Non-pigmented ciliary epithelial cell (primary cell): ENCODE measurements around the gene TMEM132C.

Experiments used
- DNase-seq: peaks from one replicate; pipeline ENCODE4 v3.0.0-alpha.2; 2010; ENCODE audit warnings: low read depth

TMEM132C gene

GRCh38 chr12:128667193-128667592, 400.2 kb downstream of the TMEM132C start:
- no peak for DNase-seq

GRCh38 chr12:128671528-128672042, 404.6 kb downstream of the TMEM132C start:
- no peak for DNase-seq

DNA sequence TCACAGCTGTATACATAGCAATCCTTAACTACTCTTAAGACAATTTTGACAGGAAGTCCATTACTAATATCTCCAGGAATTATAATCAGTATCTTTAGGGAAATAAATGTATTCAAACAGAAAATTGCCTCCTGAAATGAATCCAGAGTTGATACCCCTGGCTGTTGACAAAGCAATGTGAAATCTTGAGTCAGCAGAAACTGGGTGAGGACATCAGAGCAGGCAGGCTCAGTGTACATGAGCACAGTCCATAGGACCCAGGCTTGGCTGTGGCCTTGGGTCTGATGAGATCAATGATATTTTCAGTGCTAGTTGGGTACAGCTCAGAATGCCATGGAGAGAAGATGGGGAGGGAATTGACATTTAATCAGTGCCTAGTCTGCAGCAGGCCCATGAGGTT, 405.5 kb downstream of the TMEM132C start:
- DNase-seq, result no peak

- no peak for DNase-seq
Measured at GRCh38 chr12:128672893-128673292, 405.9 kb downstream of the TMEM132C start.

GRCh38 chr12:128675576-128675975, 408.6 kb downstream of the TMEM132C start:
- no peak for DNase-seq

DNA sequence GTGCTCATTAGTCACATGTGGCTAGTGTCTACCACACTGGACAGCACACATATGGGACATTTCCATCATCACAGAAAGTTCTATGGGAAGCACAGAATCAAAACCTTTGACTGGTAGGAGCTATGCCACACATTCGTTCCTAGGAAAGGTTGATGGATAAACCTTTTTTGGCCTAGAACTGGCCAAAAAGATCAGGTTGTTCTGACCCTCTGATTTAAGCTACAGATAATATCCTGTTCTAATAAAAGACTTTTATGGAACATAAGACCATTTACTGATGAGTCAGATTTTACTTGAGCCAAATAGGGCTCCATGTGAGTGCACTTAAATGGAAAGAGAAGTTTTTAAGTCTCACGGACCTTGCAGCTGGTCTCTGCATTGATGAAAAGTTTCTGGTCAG, 413.6 kb downstream of the TMEM132C start:
- no peak for DNase-seq

DNA sequence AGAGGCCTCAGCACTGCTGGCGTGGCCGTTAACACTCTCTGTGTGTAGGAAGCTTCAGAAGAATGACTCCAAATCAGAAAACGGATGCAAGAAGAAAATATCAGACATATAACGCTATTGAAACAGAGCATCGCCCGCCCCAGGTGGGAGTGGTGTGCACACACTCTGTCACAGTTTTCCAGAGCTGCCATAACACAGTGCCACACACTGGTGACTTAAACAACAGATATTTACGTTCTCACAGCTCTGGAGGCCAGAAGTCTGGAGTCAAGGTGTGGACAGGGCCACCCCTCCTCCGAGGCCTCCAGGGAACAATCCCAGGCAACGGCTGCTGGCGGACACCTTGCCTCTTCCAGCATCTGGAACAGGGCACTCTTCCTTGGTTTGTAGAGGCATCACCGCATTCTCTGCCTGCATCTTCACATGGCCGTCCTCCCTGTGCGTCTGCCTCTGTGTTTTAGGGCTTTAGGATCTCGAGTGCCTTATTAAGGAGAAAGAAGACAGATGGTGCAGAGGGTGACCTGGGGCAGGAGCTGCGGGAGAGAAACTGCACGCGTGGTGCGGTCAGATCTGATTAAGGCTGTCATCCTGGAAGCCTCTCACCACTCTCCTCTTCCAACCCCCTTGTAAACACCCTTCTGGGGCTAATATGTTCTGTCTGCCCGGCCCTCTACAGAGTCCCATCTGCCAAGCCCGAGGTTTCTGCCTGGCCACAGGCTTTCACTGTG, 415.7 kb downstream of the TMEM132C start:
- no peak for DNase-seq

GRCh38 chr12:128684352-128684751, 417.4 kb downstream of the TMEM132C start:
- DNase-seq, result no peak

DNA sequence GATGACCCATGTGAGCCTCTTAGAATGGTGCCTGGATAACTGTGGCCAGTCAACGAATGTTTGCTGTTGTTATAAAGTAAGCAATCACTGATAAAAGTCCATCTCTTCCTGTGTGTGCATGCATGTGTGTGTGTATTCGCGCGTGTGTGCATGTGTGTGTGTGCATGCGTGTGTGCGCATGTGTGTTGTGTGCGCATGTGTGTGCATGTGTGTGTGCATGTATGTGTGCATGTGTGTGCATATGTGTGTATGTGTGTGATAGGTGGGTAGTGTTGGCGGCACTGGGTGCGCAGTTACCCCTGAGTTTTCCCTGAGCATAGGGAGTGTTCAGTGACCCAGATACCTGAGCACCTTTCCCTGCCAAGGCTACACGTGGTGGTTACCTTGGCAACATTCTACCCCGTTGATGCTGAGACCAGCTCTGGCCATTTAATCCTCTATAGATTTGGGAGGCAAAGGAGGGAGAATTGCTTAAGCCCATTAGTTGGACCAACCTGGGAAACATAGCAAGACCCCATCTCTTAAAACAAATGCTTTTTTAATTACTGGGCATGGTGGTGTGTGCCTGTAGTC, 419.0 kb downstream of the TMEM132C start:
- DNase-seq, result no peak

- DNase-seq, result no peak
Measured at GRCh38 chr12:128687851-128688250, 420.9 kb downstream of the TMEM132C start.

DNA sequence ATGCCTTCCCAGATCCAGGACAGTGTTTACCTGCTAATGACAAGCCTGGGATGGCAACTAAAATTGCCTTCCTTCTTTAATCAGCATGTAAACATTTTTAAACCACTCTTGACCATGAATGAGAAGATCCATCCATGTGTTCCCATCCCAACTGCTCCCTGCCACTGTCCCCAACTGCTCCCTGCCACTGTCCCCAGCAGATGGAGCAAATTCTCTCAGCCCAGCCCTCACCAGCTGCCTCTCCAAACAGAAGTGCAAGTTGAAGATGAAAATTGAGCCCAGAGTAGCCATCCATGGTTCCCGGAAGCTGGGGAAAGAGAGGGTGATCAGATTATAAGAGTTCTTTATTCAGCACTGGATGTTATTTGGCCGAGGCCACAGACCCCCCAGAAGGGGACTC, 423.7 kb downstream of the TMEM132C start:
- no peak for DNase-seq

GRCh38 chr12:128693115-128693514, 426.1 kb downstream of the TMEM132C start:
- no peak for DNase-seq

DNA sequence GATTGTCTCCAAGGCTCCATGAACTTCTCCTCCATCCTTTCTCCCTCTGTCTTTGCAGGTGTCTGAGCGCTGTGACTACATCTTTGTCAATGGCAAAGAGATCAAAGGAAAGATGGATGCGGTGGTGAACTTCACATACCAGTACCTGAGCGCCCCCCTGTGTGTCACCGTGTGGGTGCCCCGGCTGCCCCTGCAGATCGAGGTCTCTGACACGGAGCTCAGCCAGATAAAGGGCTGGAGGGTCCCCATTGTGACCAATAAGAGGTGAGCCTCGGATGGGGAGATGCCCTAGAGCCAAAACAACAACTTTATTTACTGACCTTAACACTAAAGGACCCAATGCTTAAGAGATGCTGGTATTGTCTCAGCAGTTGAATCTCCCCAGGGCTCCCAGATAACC, 426.8 kb downstream of the TMEM132C start:
- DNase-seq, result no peak

DNA sequence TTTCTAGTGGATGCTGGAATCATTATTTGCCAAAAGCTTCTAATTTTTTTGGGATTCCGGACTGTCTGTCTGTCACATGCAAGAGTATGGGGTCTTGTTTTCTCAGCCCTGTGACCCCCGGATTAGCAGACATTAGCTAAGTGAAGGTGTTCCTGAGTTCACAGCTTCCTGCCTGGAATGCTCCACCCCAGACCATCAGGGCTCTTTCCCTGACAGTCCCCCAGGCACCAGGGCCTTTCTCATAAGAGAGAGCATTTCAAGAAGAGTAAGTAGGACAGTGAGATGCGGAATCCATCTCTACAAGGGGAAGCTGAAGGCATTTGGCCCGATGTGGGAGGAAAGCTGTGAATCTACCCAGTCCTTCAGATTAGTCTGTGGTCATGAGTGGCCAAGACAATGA, 427.5 kb downstream of the TMEM132C start:
- no peak for DNase-seq

DNA sequence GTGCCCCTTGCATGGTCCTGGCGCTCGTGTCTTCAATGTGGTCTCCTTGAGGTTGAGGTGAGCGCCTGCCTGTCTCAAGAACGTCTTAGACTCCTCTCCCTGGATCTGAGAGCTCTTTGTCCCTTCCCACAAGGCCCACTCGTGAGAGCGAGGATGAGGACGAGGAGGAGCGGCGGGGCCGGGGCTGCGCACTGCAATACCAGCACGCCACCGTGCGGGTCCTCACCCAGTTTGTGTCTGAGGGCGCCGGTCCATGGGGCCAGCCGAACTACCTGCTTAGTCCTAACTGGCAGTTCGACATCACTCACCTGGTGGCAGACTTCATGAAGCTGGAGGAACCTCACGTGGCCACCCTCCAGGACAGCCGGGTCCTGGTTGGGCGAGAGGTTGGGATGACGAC, 428.7 kb downstream of the TMEM132C start:
- no peak for DNase-seq

- no peak for DNase-seq
Measured at GRCh38 chr12:128698301-128698972, 431.5 kb downstream of the TMEM132C start.

DNA sequence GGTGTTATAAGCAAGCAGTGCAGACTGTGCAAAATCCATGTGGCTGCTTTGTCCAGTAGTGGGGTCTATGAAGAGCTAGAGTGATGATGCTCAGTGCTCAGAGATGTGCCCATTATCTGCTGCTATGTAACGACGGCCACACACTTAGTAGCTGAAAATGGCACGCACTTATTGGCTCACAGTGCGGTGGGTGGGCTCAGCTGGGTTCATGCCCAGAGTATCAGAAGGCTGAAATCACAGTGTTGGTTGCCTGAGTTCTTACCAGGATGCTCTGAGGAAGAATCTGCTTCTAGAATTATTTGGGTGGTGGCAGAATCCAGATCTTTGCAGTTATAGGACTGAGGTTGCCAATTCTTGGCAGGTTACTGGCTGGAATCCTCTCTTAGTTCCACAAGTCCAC, 432.1 kb downstream of the TMEM132C start:
- DNase-seq, result no peak

DNA sequence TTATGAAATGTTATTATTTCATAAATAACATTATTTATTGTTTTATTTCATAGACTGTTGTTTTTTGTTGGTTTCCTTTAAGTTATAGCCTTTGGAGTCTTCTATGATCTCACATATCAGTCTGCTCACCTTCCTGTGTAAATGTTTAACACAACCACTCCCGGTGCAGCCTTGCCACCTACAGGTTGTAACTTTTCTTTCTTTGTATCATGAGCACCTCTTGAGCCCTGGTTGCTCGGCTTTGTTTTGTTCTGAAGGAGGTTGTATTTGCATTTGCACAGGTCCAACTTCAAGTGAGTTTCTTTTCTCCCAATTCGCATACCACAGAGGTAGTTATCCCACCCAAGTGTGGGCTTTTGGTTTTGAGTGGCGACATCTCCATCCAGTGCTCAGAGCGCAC, 435.4 kb downstream of the TMEM132C start:
- no peak for DNase-seq

GRCh38 chr12:128705140-128705539, 438.2 kb downstream of the TMEM132C start:
- no peak for DNase-seq

GRCh38 chr12:128707488-128707887, 440.5 kb downstream of the TMEM132C start:
- DNase-seq, result no peak

GRCh38 chr12:128708789-128709188, 441.8 kb downstream of the TMEM132C start:
- DNase-seq, result no peak

DNA sequence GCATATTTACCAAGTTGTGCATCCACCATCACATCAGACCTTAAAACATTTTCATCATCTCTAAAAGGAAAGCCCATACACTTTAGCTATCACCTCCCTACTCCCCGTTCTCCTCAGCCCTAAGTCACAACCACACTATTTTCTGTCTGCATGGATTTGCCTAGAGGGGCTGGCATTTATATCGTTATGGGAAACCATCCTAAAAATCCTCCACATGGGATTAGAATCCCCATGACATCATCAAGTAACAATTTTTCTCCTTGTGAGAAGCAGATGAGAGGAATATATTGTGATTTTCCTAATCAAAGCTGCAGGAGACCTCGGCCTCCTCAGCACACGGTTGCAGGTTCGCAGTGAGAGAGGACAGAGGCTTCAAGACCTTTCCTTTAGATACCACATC, 442.7 kb downstream of the TMEM132C start:
- no peak for DNase-seq

DNA sequence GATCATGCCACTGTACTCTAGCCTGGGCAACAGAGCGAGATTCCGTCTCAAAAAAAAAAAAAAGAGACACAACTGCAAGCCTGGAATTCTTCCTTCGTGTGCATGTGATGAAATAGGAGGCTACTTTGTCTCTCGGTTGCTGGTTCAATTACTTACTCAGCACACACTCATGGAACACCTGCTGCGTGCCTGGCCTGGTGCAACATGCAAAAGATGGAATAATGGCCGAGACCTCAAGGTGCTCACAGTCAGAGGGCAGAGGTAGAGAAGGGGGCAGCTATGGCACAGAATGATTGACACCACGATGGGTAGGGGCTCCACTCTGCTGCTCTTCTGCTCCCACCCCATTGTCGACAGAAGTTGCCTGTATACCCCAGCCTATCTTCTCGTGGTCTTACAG, 444.5 kb downstream of the TMEM132C start:
- DNase-seq, result no peak
